LNCAP (cell line): Measurements from ENCODE around the gene S1PR4.

Source experiments
- CTCF ChIP-seq: fragments of 450-650 bp; IDR thresholded peaks from 2 replicates; pipeline ENCODE4 v1.5.1; 2017; ENCODE audit warnings: mild to moderate bottlenecking

Gene S1PR4

DNA sequence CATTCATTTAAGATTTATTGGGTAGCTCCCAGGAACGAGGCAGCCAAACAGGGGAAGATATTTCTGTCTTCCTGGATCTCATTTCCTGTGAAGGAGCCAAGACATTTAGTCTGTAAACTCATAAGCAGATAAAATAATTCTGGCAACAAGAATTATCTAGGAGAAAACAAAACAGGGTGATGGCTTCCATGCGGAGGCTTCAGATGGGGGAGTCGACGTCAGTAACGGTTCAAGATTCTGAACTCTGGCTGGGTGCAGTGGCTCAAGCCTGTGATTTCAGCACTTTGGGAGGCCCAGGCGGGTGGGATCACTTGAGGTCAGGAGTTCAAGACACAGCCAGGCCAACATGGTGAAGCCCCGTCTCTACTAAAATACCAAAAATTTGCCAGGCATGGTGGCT lies 41.5 kb upstream of the S1PR4 start:
- no peak for TF ChIP-seq CTCF

- TF ChIP-seq CTCF, result no peak
These were observed 40.3 kb upstream of the S1PR4 start for GRCh38 chr19:3138268-3138667.

- no peak for TF ChIP-seq CTCF
These were observed 37.9 kb upstream of the S1PR4 start for GRCh38 chr19:3140667-3141038.

DNA sequence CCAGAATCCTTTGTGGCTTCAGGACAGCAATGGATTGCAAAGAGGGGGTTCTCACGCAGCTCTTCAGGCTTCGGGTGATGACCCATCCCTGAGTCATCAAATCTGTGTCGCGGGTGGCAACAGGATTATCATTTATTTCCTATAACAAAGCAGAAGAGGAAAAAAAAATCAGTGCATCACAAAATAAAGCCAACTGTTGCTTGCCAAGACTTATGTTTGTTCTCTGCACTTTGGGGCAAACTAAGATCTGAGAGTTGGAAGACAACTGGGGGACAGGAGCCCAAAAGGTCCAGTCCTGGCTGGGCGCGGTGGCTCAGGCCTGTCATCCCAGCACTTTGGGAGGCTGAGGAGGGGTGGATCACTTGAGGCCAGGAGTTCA lies 36.3 kb upstream of the S1PR4 start:
- no peak for TF ChIP-seq CTCF

- TF ChIP-seq CTCF, result no peak
These were observed 35.7 kb upstream of the S1PR4 start for GRCh38 chr19:3142781-3143337.

GRCh38 chr19:3145909-3146676 lies 32.5 kb upstream of the S1PR4 start:
- TF ChIP-seq CTCF, result no peak

GRCh38 chr19:3146677-3147100 lies 31.9 kb upstream of the S1PR4 start:
- peak; percentile 59 for TF ChIP-seq CTCF
